ENCODE measurements around the gene HOXC4.
"Not testable (repeated sequence)": the region's sequence is repeated elsewhere in the genome, so short reads cannot be mapped to it uniquely, and the experiment has no call there.

- TF ChIP-seq CTCF (conservative IDR thresholded peaks at IDR 0.05); ZFX (IDR thresholded peaks at IDR 0.05): not testable (repeated sequence)
These were observed 24.2 kb downstream of the HOXC4 start for GRCh38 chr12:54077843-54078242.
